HG03175 (cell line): Measurements from ENCODE around the gene PRKCZ.

Source experiments
- ATAC-seq: cut with Tn5 transposase; IDR thresholded peaks from one replicate; pipeline ENCODE4 v1.9.1; 2021; ENCODE audit warnings: mild to moderate bottlenecking, moderate library complexity; ENCODE audit not compliant: unreplicated experiment

The PRKCZ gene

DNA sequence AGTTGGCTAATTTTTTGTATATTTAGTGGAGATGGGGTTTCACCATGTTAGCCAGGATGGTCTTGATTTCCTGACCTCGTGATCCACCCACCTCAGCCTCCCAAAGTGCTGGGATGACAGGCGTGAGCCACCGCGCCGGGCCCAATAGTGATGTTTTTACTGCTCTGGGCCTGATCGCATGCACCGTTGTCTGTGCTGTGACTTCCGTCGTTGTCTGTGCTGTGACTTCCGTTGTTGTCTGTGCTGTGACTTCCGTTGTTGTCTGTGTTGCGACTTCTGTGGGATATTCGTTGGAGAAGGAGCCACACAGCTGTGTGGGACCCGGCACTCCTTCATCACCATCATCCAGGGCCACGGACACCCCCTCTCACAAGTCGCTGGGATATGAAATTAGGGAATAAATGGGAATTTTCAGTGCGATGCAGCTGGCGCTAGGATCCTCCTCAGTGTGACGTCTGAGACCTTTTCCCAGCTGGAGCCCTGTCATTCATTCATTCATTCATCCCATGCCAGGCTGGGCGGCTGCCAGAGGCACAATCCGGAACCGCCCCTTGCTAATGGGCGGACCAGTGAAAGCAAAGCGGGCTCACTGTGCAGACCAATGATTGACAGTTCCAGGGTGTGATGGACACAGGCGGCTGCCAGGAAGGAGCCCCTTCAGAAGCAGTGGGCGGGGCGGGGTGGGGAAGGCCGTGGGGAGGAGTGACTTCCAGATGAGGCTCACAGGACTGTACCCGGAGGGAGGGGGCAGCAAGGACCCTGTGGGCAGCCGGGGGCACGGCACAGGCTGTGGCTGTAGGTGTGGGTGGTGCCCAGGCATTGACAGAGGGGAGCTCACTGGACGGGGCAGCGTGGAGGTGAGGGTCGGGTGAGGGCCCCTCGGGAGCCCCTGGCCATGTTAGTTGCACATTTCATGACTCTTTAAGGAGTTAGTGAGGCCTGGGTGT, 48.9 kb downstream of the PRKCZ start:
- no peak for ATAC-seq

DNA sequence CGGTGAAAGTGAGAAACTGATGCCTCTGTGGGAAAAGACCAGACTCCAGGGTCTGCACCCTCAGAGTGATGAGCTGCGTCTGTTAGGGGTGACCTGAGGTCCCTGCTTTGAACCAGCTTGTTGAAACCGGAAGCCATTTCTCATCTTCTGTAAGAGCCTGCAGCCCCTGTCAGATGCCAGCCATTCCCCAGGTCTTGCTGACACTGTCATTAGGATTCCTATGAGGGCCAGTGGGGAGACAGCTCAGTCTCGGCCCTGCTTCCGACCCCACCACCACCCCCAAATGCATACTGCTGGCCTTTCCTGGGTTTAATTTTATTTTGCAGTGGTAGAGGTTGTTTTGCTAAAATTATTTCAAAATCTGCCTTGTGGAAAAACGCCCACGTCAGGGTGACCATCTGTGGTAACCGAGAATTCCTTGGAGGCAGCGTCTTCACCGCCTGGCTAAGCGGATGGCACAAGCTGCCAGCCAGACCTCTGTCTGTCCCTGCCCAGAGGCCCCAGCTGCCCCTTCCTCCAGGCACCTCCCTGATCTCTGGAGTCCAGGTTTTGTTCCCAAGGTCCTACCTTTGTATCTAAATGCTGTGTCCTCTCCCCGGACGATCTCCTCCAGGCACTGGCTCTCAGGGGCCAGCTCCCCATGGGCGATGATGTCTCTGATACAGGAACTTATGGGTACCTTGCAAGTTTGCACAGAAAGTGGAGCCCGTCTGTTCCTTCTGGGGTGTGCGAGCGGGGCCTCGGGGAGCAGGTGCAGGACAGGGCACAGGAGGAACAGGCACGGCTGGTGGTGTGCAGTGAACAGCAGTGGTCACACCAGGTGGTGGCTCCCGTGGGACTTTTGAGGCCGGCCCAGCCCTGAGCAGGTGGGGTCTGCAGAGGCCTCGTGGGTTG, 49.9 kb downstream of the PRKCZ start:
- no peak for ATAC-seq

DNA sequence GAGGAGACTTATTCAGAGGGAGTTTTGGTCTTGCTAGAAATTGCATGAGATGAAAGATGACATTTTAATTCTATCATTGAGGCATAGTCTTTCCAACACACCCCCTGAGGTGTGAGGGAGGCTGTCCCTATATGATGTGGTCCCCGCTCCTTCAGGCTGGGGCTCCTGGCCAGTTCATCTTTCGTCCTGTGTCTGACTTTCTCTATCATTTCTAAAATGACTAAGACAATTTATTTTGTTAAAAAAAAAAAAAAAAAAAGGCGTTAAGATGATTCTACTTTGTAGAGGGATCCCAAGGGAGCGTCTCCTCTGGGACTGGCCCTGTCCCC, 50.5 kb downstream of the PRKCZ start:
- ATAC-seq, result no peak

DNA sequence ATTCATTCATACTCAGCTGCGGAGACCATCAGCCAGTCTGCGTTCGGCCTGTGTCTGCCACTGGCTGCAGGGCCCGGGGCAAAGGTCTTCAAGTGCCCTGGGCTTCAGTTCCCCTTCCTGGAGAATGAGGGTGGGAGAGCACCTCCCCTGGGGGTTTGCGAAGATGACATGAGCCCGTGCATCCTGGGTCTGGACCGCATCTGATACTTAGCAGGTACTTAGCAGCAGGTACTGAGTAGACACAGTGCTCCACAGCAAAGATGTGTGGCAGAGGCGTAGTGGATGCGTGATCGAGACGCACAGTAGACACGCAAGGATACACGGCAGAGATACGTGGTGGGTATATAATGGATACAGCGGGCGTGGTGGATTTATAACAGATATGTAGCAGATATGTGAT, 51.3 kb downstream of the PRKCZ start:
- ATAC-seq, result no peak

DNA sequence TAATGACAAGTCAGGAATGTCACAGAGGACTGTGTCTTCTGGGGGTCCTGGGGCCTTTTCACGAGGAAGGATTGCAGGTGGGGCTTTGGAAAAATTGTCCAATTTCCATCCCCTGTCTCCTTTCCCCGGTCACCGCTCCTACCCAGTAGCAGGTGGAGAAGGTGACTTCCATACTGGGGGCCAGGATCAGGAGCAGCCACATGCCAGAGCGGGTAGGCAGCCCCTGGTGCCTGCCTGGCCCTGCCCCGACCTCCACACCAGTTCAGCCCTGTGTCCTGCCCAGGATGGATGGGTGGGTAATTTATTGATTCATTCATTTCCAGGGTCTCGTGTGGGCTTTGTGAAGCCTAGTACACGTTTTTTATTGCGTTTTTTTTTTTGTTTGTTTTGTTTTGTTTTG, 51.7 kb downstream of the PRKCZ start:
- no peak for ATAC-seq

DNA sequence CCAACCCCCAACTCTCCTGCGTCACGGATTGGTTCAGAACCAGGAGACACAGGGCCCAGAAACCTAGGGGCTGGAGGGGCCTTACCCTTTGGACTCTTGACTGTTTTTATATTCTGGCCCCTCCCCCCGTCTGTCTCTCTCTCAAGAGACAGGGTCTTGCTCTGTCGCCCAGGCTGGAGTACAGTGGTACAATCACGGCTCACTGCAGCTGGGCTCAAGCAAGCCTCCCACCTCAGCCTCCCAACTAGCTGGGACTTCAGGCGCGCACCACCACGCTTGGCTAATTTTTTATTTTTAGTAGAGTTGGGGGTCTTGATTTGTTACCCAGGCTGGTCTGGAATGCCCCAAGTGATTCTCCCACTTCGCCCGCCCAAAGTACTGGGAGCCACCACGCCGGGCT, 52.5 kb downstream of the PRKCZ start:
- no peak for ATAC-seq

DNA sequence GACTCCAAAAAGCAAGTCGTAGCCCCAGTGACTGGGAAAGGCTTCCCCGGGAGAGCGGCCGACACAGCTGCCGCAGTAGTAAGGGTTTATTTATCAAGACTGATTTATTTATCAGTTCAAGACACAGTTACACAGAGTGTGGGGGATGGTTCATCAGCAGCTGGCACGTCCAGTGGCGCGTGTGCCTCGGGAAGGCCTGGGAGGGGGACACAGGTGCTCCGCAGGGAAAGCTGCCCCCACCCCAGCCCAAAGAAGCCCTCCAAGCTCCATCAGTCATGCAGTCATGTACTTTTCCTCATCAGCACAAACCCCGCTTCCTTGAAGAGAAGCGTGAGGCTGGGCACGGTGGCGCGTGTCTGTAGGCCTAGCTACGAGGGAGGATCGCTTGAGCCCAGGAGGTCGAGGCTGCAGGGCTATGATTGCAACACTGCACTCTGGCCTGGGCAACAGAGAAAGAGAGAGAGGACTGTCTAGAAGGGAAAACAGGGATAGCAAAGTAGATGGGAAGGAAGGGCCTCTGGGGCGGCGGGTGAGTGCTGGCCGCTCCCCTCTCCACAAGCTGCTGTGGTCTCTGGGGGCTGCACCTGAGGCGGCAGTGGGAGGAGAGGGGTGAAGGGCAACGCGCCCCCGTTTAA, 53.2 kb downstream of the PRKCZ start:
- ATAC-seq, result no peak

DNA sequence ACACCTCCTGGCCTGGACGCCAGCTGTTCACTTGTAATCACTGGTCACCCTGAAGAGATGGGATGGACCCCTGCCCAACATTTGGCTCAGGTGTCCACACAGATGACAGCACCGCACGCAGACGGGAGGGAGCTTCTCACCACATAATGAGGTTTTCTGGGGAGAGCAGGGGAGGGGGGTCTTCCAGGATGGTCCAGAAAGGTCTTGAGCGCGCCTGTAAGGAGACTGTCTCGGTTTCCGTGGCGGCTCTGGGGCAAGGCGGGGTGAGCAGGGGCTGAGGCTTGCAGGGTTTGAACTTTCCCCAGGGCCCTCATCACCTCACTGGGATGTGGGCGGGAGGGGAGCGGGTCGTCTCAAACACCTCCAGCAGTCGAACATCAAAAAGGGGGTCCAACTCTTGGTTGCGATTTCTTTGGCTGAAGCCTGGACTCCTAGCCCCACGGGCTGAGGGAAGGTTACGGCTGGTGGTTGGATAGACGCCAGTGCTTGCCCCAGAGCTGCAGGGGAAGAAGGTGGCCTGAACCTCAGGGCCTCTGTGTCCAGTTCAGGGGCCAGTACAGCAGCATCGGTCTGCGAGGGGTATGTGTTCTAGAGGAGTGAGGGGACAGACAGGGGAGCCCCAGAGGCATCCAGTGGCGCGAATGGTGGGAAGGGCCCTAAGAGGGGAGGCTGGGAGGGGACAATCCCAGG, 53.8 kb downstream of the PRKCZ start:
- no peak for ATAC-seq

DNA sequence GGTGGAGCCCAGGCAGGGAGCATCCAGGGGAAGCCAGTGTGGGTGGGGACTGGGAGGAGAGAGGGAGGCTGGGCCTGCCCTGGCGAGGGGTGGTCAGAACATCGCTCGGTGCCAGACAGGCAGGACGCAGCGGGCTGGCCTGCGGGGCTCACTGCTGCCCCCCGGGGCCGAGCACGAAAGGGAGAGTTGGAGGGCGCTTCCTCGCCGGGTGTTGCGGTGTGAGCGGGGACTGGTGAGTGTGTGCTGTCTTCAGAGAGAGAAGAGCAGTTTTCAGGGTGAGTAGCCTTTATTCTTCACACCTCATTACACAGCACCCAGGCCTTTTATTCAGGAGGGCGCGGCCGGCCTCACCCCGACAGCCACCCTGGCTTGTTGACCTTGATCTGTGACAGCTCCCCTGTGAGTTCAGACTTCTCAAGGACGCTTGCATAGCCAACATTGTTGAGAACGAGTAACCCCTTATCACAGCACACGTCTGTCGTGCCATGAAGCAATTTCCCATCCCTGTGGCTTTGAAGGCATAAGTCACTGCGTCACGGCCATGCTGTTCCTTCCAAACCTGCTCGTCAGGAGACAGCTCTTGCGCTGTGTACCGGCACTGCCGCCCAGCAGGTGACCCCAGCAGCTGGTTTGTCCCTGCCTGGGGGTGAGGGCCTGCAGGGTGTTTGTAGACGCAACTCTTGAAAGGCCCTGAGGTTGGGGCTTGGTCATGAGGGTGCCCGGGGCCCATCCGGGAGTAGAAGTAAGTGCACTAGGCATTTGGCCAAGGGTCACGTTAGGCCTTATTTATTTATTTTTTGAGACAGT, 54.6 kb downstream of the PRKCZ start:
- ATAC-seq, result no peak

DNA sequence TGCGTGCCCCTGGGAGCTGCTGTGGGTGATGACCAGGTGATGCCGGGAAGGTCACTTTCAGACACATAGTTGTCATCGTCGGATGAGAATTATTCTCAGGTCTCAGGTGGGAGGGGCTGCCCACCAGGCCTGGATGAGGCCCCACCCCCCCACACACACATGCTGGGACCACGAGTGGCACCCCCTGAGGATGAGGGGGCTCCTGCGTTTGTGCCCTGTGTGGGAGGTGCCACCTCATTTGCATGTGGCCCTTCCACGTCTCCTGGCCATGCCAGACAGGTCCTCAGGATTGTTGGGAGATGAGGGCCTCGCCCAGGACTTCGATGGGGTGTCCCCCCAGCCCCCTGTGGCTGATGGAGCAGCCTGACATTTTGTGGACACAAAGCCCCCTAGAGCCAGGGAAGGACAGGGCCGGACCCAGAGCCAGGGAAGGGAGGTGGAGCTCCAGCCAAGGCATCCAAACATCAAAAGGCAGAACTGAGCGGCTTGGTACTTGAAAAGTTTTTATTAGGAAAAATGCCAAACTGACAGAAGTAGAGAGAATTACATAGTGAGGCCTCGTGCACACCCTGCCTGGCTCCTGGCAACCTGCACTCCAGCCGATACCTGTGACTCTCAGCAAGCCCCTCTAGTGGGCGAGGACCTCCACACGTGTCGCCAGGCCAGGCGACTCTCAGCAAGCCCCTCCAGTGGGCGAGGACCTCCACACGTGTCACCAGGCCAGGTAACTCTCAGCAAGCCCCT, 55.7 kb downstream of the PRKCZ start:
- ATAC-seq, result no peak

DNA sequence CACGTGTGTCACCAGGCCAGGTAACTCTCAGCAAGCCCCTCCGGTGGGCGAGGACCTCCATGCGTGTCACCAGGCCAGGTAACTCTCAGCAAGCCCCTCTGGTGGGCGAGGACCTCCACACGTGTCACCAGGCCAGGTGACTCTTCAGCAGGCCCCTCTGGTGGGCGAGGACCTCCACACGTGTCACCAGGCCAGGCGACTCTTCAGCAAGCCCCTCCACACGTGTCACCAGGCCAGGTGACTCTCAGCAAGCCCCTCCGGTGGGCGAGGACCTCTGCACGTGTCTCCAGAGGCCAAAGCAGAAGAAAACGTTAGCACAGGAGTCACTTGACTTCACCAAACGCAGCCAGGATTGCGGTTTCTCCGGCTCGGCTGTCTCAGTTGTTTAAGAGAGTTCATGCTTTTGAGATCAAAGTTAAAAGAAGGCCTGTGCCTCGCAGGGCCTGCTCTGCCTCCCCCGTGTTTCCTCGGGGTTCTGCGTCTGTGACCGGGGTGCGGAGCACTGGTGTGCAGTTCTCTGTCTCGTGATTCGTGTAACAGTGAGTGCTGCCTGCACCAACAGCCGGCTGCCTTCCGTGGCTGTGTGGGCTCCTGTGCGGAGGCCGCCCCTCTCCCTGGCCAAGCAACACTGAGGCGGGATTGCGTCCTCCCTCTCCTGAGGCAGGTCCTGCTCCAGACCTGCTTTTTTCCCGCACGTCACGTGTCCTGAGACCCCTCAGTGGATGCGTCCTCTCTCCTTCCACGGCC, 56.6 kb downstream of the PRKCZ start:
- no peak for ATAC-seq

DNA sequence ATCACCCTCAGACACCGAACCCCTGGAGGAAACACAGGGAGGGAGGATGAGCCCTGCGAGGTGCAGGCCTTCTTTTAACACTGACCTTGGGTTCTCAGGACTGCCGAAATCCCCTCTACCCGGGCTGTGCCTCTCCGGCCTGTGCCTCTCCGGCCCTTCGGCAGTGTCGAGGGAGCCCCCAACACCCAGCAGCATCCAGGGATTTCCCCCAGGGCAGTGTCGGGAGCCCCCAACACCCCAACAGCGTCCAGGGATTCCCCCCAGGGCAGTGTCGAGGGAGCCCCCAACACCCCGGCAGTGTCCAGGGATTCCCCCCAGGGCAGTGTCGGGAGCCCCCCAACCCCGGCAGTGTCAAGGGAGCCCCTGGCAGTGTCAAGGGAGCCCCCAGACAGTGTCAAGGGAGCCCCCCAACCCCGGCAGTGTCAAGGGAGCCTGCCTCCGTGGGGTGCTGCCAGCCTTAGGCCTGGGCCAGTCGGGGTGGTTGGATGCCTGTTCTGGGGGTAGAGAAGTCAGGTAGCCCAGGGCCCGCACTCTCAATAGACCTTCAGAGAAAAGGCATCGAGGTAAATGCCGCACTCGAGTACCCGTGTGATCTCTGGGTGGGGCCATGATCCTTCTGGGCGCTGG, 57.5 kb downstream of the PRKCZ start:
- ATAC-seq, result no peak

DNA sequence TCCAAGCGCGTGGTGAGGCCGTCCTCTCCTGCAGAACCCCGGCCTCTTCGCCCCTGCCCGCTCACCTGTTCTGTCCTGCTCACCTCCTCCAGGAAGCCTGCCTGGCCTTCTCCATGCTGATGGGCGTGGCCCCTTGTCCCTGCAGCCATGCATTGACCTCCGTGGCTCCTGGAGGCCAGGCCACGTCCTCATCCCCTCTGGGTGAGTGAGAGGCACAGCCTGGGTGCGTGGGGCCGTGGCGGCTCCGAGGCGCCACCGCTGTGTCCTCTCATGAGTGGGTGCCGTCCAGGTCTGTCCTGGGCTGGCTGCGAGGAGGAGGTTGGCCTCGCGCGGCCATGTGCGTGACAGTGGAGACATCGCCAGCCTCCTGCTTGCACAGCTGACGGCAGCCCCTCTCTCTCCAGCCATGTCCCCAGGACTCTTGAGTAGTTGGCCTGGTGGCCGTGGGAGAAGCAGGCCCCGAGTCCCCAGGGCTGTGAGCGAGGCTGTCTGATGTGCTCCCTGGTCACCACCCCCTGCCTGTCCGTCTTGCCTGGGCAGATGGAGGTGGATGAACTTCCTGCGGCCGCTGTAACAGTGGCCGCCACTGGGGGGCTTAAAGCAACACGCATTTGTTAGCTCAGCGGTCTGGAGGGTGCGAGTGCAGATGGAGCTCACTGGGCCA, 58.1 kb downstream of the PRKCZ start:
- ATAC-seq, result no peak

DNA sequence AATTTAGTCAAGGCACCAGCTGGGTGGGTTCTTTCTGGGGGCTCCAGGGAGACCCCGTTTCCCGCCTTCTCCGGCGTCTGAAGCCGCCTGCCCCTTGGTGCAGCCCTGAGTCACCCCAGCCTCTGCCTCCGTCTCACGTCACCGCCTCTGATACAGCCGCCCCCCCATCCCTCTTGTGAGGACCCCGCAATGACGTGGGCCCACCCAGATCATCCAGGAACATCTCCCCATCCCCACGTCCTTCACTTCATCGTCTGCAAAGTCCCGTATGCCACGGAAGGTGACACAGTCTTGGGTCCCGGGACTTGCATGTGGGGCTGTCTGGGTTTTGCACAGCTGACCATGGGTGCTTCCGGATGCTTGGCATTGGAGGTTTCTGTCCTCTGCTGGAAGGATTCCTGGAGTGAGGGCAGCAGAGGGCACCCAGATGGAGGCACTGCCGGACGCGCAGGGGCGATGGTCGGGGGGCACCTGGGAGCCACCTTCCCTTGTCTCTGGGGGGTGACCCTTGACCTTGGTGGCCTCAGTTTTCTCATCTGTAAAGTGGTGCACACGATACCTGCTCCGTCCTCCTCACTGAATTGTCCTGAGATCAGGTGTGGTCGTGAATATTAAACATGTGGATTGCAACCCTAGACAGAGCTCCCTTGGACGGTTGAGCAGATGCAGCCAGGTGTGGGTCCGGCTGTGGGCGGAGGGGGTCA, 58.8 kb downstream of the PRKCZ start:
- no peak for ATAC-seq

DNA sequence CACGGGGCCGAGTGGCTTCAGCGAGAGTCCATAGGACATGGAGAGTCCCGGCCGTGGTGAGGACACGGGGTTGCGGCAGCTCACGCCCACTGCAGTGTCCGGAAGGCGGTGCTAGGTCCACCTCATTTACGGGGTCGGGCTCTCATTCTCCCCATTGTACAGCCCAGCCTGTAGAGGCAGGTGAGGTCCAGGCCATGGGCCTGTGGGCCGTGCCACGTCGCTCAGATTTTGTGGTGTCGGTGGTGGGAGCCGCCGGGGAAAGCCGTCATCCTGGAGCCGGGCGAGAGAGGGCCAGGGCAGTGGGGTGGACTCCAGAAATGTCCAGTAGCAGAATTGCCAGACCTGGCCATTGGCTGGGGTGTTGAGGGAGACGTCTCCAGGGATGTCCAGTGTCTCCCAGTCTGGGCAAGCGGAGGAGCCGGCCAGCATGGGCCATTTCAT, 59.4 kb downstream of the PRKCZ start:
- ATAC-seq, result no peak

DNA sequence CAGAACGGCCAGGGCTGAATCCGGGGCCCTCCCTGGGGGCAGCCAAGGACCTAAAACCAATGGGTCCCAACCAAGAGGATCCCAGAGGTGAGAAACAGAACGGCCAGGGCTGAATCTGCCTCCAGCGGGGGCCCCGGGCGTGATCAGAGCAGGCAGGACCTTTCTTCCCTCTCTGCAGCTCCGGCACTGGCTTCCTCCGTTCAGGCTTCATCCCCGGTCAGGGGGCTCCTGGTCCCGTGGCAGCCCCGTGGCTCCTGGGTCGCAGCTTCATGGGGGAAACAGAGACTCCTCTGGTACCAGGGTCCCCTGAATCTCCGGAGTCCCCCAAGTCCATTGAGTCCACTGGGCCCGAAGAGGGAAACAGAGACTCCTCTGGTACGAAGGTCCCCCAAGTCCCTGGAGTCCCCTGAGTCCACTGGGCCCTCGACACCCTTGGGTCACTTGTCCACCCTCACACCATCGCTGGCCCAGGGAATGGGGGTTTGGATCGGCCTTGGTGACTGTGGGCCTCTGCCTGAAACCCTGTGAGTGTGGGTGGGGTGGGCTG, 60.1 kb downstream of the PRKCZ start:
- ATAC-seq, result no peak
